Peyer's patch (tissue), 4 donors: ENCODE data around the gene NR2C1.

Source experiments
- CTCF ChIP-seq, 6 experiments: fragments of 450-650 bp in 4 of 6; fragments of 200-600 bp in 2 of 6; sonication (generic) in 1 of 6; IDR thresholded peaks; one replicate each; pipeline ENCODE4 v1.5.1; 2017 to 2019; ENCODE audit warnings: antibody characterized with exemption in 6 of 6, mild to moderate bottlenecking in 3 of 6, moderate library complexity in 1 of 6
- POLR2A ChIP-seq, 2 donors: fragments of 450-650 bp; IDR thresholded peaks; one replicate each; pipeline ENCODE4 v1.5.1; 2017; ENCODE audit warnings: antibody characterized with exemption in 2 of 2, mild to moderate bottlenecking in 2 of 2, moderate library complexity in 2 of 2

GRCh38 chr12:95051241-95051640 is 22.2 kb downstream of the NR2C1 start:
- TF ChIP-seq CTCF (IDR thresholded peaks at IDR 0.05): no peak
- TF ChIP-seq POLR2A (IDR thresholded peaks at IDR 0.05): no peak
